Kidney epithelial cell (primary cell): ENCODE measurements around the gene CELSR2. TPM values are rescaled to one million over a fixed set of nuclear protein-coding genes. Genes with fewer than 3 reads are reported as not detected.

Experiments used
- DNase-seq: peaks from one replicate; pipeline ENCODE4 v3.0.0-alpha.2; 2010; ENCODE audit warnings: low read depth
- H3K27me3 ChIP-seq: 2 replicates; pipeline ENCODE4 v1.6.0; 2011; ENCODE audit warnings: low read length; ENCODE audit not compliant: control insufficient read depth, insufficient read depth
- H3K36me3 ChIP-seq: 2 replicates; pipeline ENCODE4 v1.5.1; 2011; ENCODE audit warnings: low read length; ENCODE audit not compliant: control insufficient read depth, insufficient read depth
- H3K4me3 ChIP-seq: 2 replicates; pipeline ENCODE4 v1.5.1; 2011; ENCODE audit warnings: low read depth, mild to moderate bottlenecking, control low read depth, low read length
- CTCF ChIP-seq: IDR thresholded peaks from 2 replicates; pipeline ENCODE4 v1.5.1; 2011; ENCODE audit warnings: mild to moderate bottlenecking, moderate library complexity, low read length, control low read depth, inconsistent platforms; ENCODE audit not compliant: insufficient read depth, poor library complexity, severe bottlenecking
- total RNA-seq: library from RNA; depleted of rRNA; stranded (reverse); fragments of >200 nt; gene quantifications from 2 replicates; pipeline ENCODE4 v1.2.3, GENCODE V29; 2015

CELSR2 gene
- total RNA-seq, 1 donor from 2014 or later = 18.1 TPM

DNA sequence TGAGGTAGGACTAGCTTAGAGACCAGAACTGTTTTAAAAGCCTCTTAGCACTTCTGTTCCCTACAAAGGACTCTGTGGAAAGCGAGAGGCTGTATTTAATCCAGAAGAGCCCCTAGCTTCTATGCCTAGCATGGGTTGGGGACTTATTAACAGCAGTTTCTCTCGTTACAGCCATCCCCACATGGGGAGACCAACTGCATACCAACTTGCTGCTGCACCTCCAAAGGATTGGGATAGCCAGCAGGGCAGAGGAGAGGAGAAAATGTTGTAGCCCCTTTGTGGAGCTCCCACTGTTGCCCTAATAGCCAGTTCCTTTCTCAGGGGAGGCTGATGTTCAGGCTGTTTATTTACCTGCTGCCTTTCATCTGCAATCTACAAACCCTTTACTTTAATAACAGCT lies 11.0 kb upstream of the CELSR2 start:
- peaks cover 7% of the 10 kb centered on the region for H3K36me3 ChIP-seq
- DNase-seq = no peak

GRCh38 chr1:109239047-109239408 lies 10.3 kb upstream of the CELSR2 start:
- H3K4me3 ChIP-seq = no peak overlapping the region
- no peaks in the 10 kb centered on the region for H3K27me3 ChIP-seq
- H3K36me3 ChIP-seq = peaks cover 7% of the 10 kb centered on the region
- DNase-seq = no peak
- TF ChIP-seq CTCF = no peak

More for the DNA sequence above, 11.0 kb upstream of the CELSR2 start:
- Histone ChIP-seq H3K27me3 (no peaks in the 10 kb centered on the region), H3K4me3 (no peak overlapping the region)
- TF ChIP-seq CTCF = no peak

- no peak overlapping the region for H3K4me3 ChIP-seq
Observed at GRCh38 chr1:109239409-109240068, 9.8 kb upstream of the CELSR2 start.

GRCh38 chr1:109240158-109241152 lies 8.9 kb upstream of the CELSR2 start:
- DNase-seq = no peak
- TF ChIP-seq CTCF = no peak
- H3K27me3 ChIP-seq = no peaks in the 10 kb centered on the region
- H3K4me3 ChIP-seq = no peak overlapping the region
- peaks cover 7% of the 10 kb centered on the region for H3K36me3 ChIP-seq

More at GRCh38 chr1:109239409-109240068, 9.8 kb upstream of the CELSR2 start:
- Histone ChIP-seq H3K36me3 (peaks cover 7% of the 10 kb centered on the region), H3K27me3 (no peaks in the 10 kb centered on the region)
- DNase-seq = no peak
- TF ChIP-seq CTCF = peak; percentile 78

- DNase-seq = no peak
- TF ChIP-seq CTCF = no peak
Observed at GRCh38 chr1:109241344-109241743, 8.0 kb upstream of the CELSR2 start.

More at GRCh38 chr1:109241344-109241743, 8.0 kb upstream of the CELSR2 start:
- H3K36me3 ChIP-seq = peaks cover 5% of the 10 kb centered on the region
- no peak overlapping the region for H3K4me3 ChIP-seq
- H3K27me3 ChIP-seq = no peaks in the 10 kb centered on the region
